ENCODE results near the gene GFY.

Gene GFY

GRCh38 chr19:49473868-49474541 lies 48.8 kb downstream of the GFY start, which contains the start of gene FLT3LG:
TSS of gene FLT3LG (plus strand) at chr19:49474215. CDS start at chr19:49474640, 425 bp downstream.
- DNase-seq: peak; percentile 96

GRCh38 chr19:49474542-49474924 lies 49.3 kb downstream of the GFY start:
- DNase-seq: no peak

DNA sequence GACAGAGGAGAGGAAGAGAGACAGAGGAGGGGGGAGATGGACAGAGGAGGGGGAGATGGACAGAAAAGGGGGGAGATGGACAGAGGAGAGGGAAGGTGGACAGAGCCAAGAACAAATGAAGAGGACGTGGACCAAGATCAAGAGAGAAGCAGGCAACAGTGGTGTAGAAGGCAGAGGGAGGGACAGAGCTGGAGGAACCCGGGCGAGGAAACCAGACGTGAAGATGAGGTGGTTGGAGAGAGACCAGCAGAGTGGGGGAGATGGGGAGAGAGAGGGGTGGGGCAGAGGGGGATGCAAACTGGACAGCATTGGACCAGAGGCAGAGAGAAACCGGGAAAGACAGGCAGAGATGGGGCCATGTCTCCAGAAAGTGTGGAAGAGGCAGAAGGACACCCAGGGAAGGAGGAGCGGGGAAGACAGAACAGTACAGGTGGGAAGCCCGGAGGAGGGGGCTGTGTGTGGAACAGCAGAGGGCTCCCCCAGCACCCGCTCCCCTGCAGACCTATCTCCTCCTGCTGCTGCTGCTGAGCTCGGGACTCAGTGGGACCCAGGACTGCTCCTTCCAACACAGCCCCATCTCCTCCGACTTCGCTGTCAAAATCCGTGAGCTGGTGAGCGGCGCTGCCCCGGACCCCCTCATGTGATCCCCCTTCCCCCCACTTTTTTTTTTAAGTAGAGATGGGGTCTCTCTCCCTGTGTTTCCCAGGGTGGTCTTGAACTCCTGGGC lies 50.2 kb downstream of the GFY start:
- no peak for DNase-seq

DNA sequence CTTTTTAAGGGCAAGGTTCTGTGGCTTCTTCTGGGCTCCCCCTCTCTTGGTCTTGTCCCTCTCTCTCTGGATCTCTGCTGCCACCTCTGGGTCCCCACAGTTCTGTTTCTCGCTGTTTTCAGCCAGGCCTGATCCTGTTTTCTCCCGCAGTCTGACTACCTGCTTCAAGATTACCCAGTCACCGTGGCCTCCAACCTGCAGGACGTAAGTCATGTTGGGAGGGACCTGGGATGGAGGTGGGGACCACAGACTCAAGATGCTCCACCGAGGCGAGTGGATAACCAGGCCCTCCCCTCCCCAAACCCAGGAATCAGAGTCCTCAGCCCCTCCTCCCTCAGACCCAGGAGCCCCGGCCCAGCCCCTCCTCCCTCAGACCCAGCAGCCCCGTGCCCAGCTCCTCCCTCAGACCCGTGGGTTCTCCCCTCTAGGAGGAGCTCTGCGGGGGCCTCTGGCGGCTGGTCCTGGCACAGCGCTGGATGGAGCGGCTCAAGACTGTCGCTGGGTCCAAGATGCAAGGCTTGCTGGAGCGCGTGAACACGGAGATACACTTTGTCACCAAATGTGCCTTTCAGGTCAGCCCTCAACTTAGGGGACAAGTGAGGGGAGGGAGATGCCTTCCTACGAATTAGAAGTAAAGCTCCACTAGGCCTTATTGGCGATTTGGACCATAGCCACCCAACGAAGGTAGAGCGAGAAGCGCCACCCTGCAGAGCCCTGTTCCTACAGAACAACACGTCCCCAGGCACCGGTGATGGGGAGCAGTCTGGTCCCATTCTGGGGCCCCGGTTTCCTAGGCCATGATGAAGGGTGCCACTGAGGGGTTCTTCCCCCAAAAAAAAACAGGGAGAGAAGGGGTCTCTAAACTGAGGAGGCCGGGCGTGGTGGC lies 51.0 kb downstream of the GFY start:
- DNase-seq: peak; percentile 90

Measured in activated effector memory CD4-positive, alpha-beta T cell treated with anti-CD3 and anti-CD28 coated beads, Interleukin-2, amount 50 U/mL, for 16 hours (primary cell).